ENCODE data around the gene ARMCX2. TPM values are rescaled to one million over a fixed set of nuclear protein-coding genes. Genes with fewer than 3 reads are reported as not detected.

Gene ARMCX2
- total and polyA plus RNA-seq, 7 donors: 2.9 to 31.0 (median 6.2) TPM

GRCh38 chrX:101668143-101668542 is 8.5 kb upstream of the ARMCX2 start:
- Histone ChIP-seq H3K9me3 (no peaks in the 10 kb centered on the region), H3K27ac (no peak overlapping the region), H3K4me3 (no peak overlapping the region), H3K4me1 (no peaks in the 10 kb centered on the region), H3K27me3 (ENCODE audit: insufficient read depth in 3 of 3, low read length in 2 of 3) (peaks cover 0 to 10% (median 0%) of the 10 kb centered on the region in 3 donors), H3K36me3 (ENCODE audit: insufficient read depth in 1 of 2, low read depth in 1 of 2) (no peaks in the 10 kb centered on the region)
- intact Hi-C loops (cut with DNase I): no loop called here
- 37 to 54% (median 49%) methylated on average over 2 of the region's 2 CpGs for WGBS, 3 donors
- ATAC-seq: no peak
- no peak for TF ChIP-seq CTCF (IDR thresholded peaks at IDR 0.05)
- no peak for DNase-seq

DNA sequence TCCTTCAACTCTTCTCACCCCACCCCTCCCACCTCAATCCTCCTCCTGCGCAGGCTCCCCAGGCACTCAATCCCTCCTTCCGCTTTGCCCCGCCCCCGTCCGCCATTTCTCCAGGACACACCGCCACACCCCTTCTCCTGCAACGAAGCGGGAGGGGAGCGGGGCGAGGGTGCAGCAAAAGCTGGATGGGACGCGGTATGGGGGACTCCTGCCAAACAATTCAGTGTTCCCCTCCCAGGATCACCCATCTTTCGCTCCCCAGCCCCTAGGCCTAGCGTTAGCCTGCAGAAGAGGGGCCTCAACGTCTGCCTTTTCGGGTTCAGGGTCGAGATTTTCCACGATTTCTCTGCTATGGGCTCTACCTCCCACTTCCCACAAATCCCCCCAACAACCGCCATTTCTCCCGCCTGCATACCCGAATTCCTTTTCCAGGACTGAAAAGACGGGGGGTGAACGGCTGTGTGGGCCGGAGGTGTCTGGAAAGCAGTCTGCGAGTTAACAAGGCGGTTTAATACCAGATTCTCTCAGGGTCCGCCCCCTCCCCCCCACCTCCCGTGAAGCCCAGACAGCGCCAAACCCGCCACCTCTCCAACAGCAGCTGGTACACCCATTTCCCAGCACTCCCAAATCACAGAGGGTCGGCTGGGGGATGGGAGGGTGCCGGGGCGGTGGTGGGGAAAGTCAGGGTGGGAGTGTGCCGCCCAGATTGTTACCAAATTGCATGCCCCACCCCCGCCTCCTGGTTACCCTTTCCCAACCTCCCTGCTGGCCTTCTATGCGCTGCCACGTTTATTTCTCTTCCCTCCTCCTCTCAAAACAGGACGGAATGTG is 774 bp downstream of the ARMCX2 start:
- no peaks in the 10 kb centered on the region for H3K9me3 ChIP-seq
- WGBS, 3 donors: 0 to 18% (median 1%) methylated on average over 24 to 38 of the region's 38 CpGs

GRCh38 chrX:101657495-101657894 is 2.2 kb downstream of the ARMCX2 start:
- no peaks in the 10 kb centered on the region for H3K4me1 ChIP-seq
- intact Hi-C loops (cut with DNase I): no loop called here
- no peak overlapping the region for H3K27ac ChIP-seq
- ATAC-seq: no peak
- DNase-seq: no peak
- no peak overlapping the region for H3K4me3 ChIP-seq
- peaks cover 0 to 4% of the 10 kb centered on the region in 2 donors for H3K36me3 ChIP-seq (ENCODE audit: insufficient read depth in 1 of 2, low read depth in 1 of 2)
- H3K27me3 ChIP-seq (ENCODE audit: insufficient read depth in 3 of 3, low read length in 2 of 3): peaks cover 0 to 20% (median 0%) of the 10 kb centered on the region in 3 donors
- TF ChIP-seq CTCF (IDR thresholded peaks at IDR 0.05): no peak
- H3K9me3 ChIP-seq: no peaks in the 10 kb centered on the region
- 82 to 94% (median 93%) methylated on average over 12 of the region's 12 CpGs for WGBS, 3 donors

More for the DNA sequence above, 774 bp downstream of the ARMCX2 start:
- peak; percentile 74 to 78 for DNase-seq
- no peaks in the 10 kb centered on the region for H3K4me1 ChIP-seq
- no peak for TF ChIP-seq CTCF (IDR thresholded peaks at IDR 0.05)
- H3K4me3 ChIP-seq: peak overlapping the region; percentile 70
- intact Hi-C loops (cut with DNase I): no loop called here
- H3K27me3 ChIP-seq (ENCODE audit: insufficient read depth in 3 of 3, low read length in 2 of 3): peaks cover 0 to 25% (median 0%) of the 10 kb centered on the region in 3 donors
- ATAC-seq: peak; percentile 57 to 89 (median 74)
- H3K27ac ChIP-seq: no peak overlapping the region
- peaks cover 0 to 4% of the 10 kb centered on the region in 2 donors for H3K36me3 ChIP-seq (ENCODE audit: insufficient read depth in 1 of 2, low read depth in 1 of 2)

GRCh38 chrX:101656817-101657216 is 2.8 kb downstream of the ARMCX2 start:
- peaks cover 0 to 14% (median 0%) of the 10 kb centered on the region in 3 donors for H3K27me3 ChIP-seq (ENCODE audit: insufficient read depth in 3 of 3, low read length in 2 of 3)
- no peaks in the 10 kb centered on the region for H3K9me3 ChIP-seq
- peaks cover 0 to 4% of the 10 kb centered on the region in 2 donors for H3K36me3 ChIP-seq (ENCODE audit: insufficient read depth in 1 of 2, low read depth in 1 of 2)
- no peaks in the 10 kb centered on the region for H3K4me1 ChIP-seq
- no peak for TF ChIP-seq CTCF (IDR thresholded peaks at IDR 0.05)
- intact Hi-C loops (cut with DNase I): no loop called here
- no peak overlapping the region for H3K27ac ChIP-seq
- no peak for DNase-seq
- no peak overlapping the region for H3K4me3 ChIP-seq
- no peak for ATAC-seq
- 83 to 88% (median 84%) methylated on average over 6 to 13 of the region's 13 CpGs for whole genome bisulfite sequencing, 3 donors
